Measurements from ENCODE around the gene NUDT1.

NUDT1 gene

GRCh38 chr7:2224934-2225333, 17.1 kb upstream of the NUDT1 start:
- DNase-seq = no peak

- no peak for DNase-seq
Measured at GRCh38 chr7:2225336-2225735, 16.7 kb upstream of the NUDT1 start.

- no peak for DNase-seq
Measured at GRCh38 chr7:2225830-2226229, 16.2 kb upstream of the NUDT1 start.

- no peak for DNase-seq
Measured at GRCh38 chr7:2227699-2228098, 14.3 kb upstream of the NUDT1 start.

GRCh38 chr7:2228921-2229320, 13.1 kb upstream of the NUDT1 start:
- DNase-seq = no peak

- no peak for DNase-seq
Measured at GRCh38 chr7:2229467-2229866, 12.6 kb upstream of the NUDT1 start.

- DNase-seq = no peak
Measured at GRCh38 chr7:2230226-2230625, 11.8 kb upstream of the NUDT1 start.

- no peak for DNase-seq
Measured at GRCh38 chr7:2230882-2231281, 11.1 kb upstream of the NUDT1 start.

GRCh38 chr7:2231992-2232765, 9.8 kb upstream of the NUDT1 start:
- DNase-seq = peak in 1 of 2 donors; percentile 20

- peak; percentile 84 to 86 for DNase-seq
Measured at GRCh38 chr7:2232766-2233520, 9.1 kb upstream of the NUDT1 start, which contains the start of gene MAD1L1. Gene MAD1L1 (minus strand): TSS chr7:2232945. CDS start chr7:2230133, 2,812 bp downstream.

- no peak for DNase-seq
Measured at GRCh38 chr7:2233926-2234325, 8.1 kb upstream of the NUDT1 start.

GRCh38 chr7:2237109-2237602, 4.9 kb upstream of the NUDT1 start:
- no peak for DNase-seq

GRCh38 chr7:2239242-2239641, 2.8 kb upstream of the NUDT1 start:
- DNase-seq = no peak

GRCh38 chr7:2242541-2243429, 759 bp downstream of the NUDT1 start:
- no peak for DNase-seq

GRCh38 chr7:2243458-2243857, 1.4 kb downstream of the NUDT1 start:
- no peak for DNase-seq

GRCh38 chr7:2244404-2244995, 2.5 kb downstream of the NUDT1 start:
- DNase-seq = no peak

GRCh38 chr7:2245883-2246675, 4.1 kb downstream of the NUDT1 start:
- DNase-seq = no peak

GRCh38 chr7:2247141-2247995, 5.3 kb downstream of the NUDT1 start:
- no peak for DNase-seq

GRCh38 chr7:2248984-2249694, 7.1 kb downstream of the NUDT1 start:
- no peak for DNase-seq

GRCh38 chr7:2249744-2250323, 7.8 kb downstream of the NUDT1 start:
- DNase-seq = no peak

Measured in activated CD4-positive, alpha-beta T cell treated with anti-CD3 and anti-CD28 coated beads for 4 hours (primary cell).